ENCODE data around the gene INCENP. TPM values are rescaled to one million over a fixed set of nuclear protein-coding genes. Genes with fewer than 3 reads are reported as not detected.
"Not testable (repeated sequence)": the region's sequence is repeated elsewhere in the genome, so short reads cannot be mapped to it uniquely, and the experiment has no call there.

INCENP gene
- 100 to 1,000 TPM in 1 of 2 donors, 10 to 100 TPM in 1; 74.4 to 135 TPM for total RNA-seq

GRCh38 chr11:62123669-62124185 lies at the start of gene INCENP:
Gene INCENP (plus strand): TSS chr11:62124011. CDS start chr11:62128162, 4,151 bp downstream.
- peak; percentile 98 to 99 for ATAC-seq
- H3K4me3 Mint-ChIP-seq, result peak within 1 kb of the TSS; percentile 96
- H3K9me3 Mint-ChIP-seq, result no peaks in the 10 kb centered on the region
- H3K27ac Mint-ChIP-seq, result peak within 1 kb of the TSS; percentile 86 to 91
- H3K36me3 Mint-ChIP-seq, result no peaks in the 10 kb centered on the region
- no peaks in the 10 kb centered on the region for H3K27me3 Mint-ChIP-seq
- peak; percentile 98 for DNase-seq (ENCODE audit: low spot score)
- peaks cover 21 to 23% of the 10 kb centered on the region in 2 donors for H3K4me1 Mint-ChIP-seq (ENCODE audit: low read depth in 2 of 2)

GRCh38 chr11:62075438-62075837 lies 48.4 kb upstream of the INCENP start:
- Mint-ChIP-seq H3K4me3 (no peak overlapping the region), H3K4me1 (ENCODE audit: low read depth in 2 of 2) (peaks cover 3 to 11% of the 10 kb centered on the region in 2 donors), H3K36me3 (no peaks in the 10 kb centered on the region), H3K27ac (peak overlapping the region in 1 of 2 donors; percentile 55), H3K27me3 (no peaks in the 10 kb centered on the region), H3K9me3 (no peaks in the 10 kb centered on the region)
- ATAC-seq (no peak), DNase-seq (ENCODE audit: low spot score) (no peak)

- no peak overlapping the region for H3K27ac Mint-ChIP-seq
- no peak overlapping the region for H3K4me3 Mint-ChIP-seq
- no peaks in the 10 kb centered on the region for H3K36me3 Mint-ChIP-seq
- ATAC-seq (no peak), DNase-seq (ENCODE audit: low spot score) (no peak)
- no peaks in the 10 kb centered on the region for H3K27me3 Mint-ChIP-seq
- H3K9me3 Mint-ChIP-seq, result no peaks in the 10 kb centered on the region
- H3K4me1 Mint-ChIP-seq (ENCODE audit: low read depth in 2 of 2), result peaks cover 14 to 21% of the 10 kb centered on the region in 2 donors
Measured at GRCh38 chr11:62077132-62077531, 46.7 kb upstream of the INCENP start.

GRCh38 chr11:62081378-62082291 lies 42.2 kb upstream of the INCENP start:
- Mint-ChIP-seq H3K27ac (peak overlapping the region in 1 of 2 donors; percentile 81), H3K9me3 (no peaks in the 10 kb centered on the region), H3K36me3 (no peaks in the 10 kb centered on the region), H3K4me3 (peak overlapping the region; percentile 68), H3K27me3 (no peaks in the 10 kb centered on the region), H3K4me1 (ENCODE audit: low read depth in 2 of 2) (peaks cover 17% of the 10 kb centered on the region in 2 donors)
- ATAC-seq, result peak; percentile 77 to 89
- DNase-seq (ENCODE audit: low spot score), result peak; percentile 87

GRCh38 chr11:62082292-62082657 lies 41.5 kb upstream of the INCENP start:
- H3K4me3 Mint-ChIP-seq, result peak overlapping the region; percentile 68

GRCh38 chr11:62084801-62085200 lies 39.0 kb upstream of the INCENP start:
- not testable (repeated sequence) for DNase-seq (ENCODE audit: low spot score); H3K9me3 Mint-ChIP-seq; H3K36me3 Mint-ChIP-seq; H3K4me3 Mint-ChIP-seq; H3K27ac Mint-ChIP-seq; H3K27me3 Mint-ChIP-seq; ATAC-seq
- peaks cover 14 to 17% of the 10 kb centered on the region in 2 donors for H3K4me1 Mint-ChIP-seq (ENCODE audit: low read depth in 2 of 2)

More at GRCh38 chr11:62082292-62082657, 41.5 kb upstream of the INCENP start:
- Mint-ChIP-seq H3K27me3 (no peaks in the 10 kb centered on the region), H3K4me1 (ENCODE audit: low read depth in 2 of 2) (peaks cover 17% of the 10 kb centered on the region in 2 donors), H3K27ac (peak overlapping the region in 1 of 2 donors; percentile 81), H3K36me3 (no peaks in the 10 kb centered on the region), H3K9me3 (no peaks in the 10 kb centered on the region)
- ATAC-seq (no peak), DNase-seq (ENCODE audit: low spot score) (no peak)

GRCh38 chr11:62087694-62088093 lies 36.1 kb upstream of the INCENP start:
- DNase-seq (ENCODE audit: low spot score), result no peak
- no peak overlapping the region for H3K27ac Mint-ChIP-seq
- ATAC-seq, result no peak
- H3K4me3 Mint-ChIP-seq, result no peak overlapping the region
- no peaks in the 10 kb centered on the region for H3K4me1 Mint-ChIP-seq (ENCODE audit: low read depth in 2 of 2)
- no peaks in the 10 kb centered on the region for H3K9me3 Mint-ChIP-seq
- H3K27me3 Mint-ChIP-seq, result peaks cover 5 to 7% of the 10 kb centered on the region in 2 donors
- no peaks in the 10 kb centered on the region for H3K36me3 Mint-ChIP-seq

- no peaks in the 10 kb centered on the region for H3K9me3 Mint-ChIP-seq
- ATAC-seq (no peak), DNase-seq (ENCODE audit: low spot score) (no peak)
- no peak overlapping the region for H3K4me3 Mint-ChIP-seq
- peaks cover 5 to 7% of the 10 kb centered on the region in 2 donors for H3K27me3 Mint-ChIP-seq
- no peaks in the 10 kb centered on the region for H3K36me3 Mint-ChIP-seq
- no peak overlapping the region for H3K27ac Mint-ChIP-seq
- no peaks in the 10 kb centered on the region for H3K4me1 Mint-ChIP-seq (ENCODE audit: low read depth in 2 of 2)
Measured at GRCh38 chr11:62088331-62088933, 35.4 kb upstream of the INCENP start.

GRCh38 chr11:62103141-62103540 lies 20.7 kb upstream of the INCENP start:
- peaks cover 12 to 18% of the 10 kb centered on the region in 2 donors for H3K4me1 Mint-ChIP-seq (ENCODE audit: low read depth in 2 of 2)
- DNase-seq (ENCODE audit: low spot score), result no peak
- peaks cover 0 to 3% of the 10 kb centered on the region in 2 donors for H3K27me3 Mint-ChIP-seq
- H3K9me3 Mint-ChIP-seq, result no peaks in the 10 kb centered on the region
- peak overlapping the region; percentile 67 to 90 for H3K27ac Mint-ChIP-seq
- no peak overlapping the region for H3K4me3 Mint-ChIP-seq
- ATAC-seq, result no peak
- H3K36me3 Mint-ChIP-seq, result no peaks in the 10 kb centered on the region

GRCh38 chr11:62103986-62104385 lies 19.8 kb upstream of the INCENP start:
- H3K4me3 Mint-ChIP-seq, result no peak overlapping the region
- no peak for DNase-seq (ENCODE audit: low spot score)
- H3K4me1 Mint-ChIP-seq (ENCODE audit: low read depth in 2 of 2), result peaks cover 12 to 18% of the 10 kb centered on the region in 2 donors
- H3K9me3 Mint-ChIP-seq, result no peaks in the 10 kb centered on the region
- ATAC-seq, result no peak
- H3K36me3 Mint-ChIP-seq, result no peaks in the 10 kb centered on the region
- peak overlapping the region; percentile 67 to 90 for H3K27ac Mint-ChIP-seq
- peaks cover 0 to 3% of the 10 kb centered on the region in 2 donors for H3K27me3 Mint-ChIP-seq

- peaks cover 0 to 6% of the 10 kb centered on the region in 2 donors for H3K27me3 Mint-ChIP-seq
- no peaks in the 10 kb centered on the region for H3K9me3 Mint-ChIP-seq
- no peaks in the 10 kb centered on the region for H3K36me3 Mint-ChIP-seq
- no peak for DNase-seq (ENCODE audit: low spot score)
- peak overlapping the region; percentile 66 for H3K4me3 Mint-ChIP-seq
- H3K4me1 Mint-ChIP-seq (ENCODE audit: low read depth in 2 of 2), result peaks cover 12 to 18% of the 10 kb centered on the region in 2 donors
- peak overlapping the region; percentile 67 to 90 for H3K27ac Mint-ChIP-seq
- ATAC-seq, result peak; percentile 75 to 90
Measured at GRCh38 chr11:62104816-62105653, 18.8 kb upstream of the INCENP start.

GRCh38 chr11:62105667-62106191 lies 18.1 kb upstream of the INCENP start:
- Mint-ChIP-seq H3K4me1 (ENCODE audit: low read depth in 2 of 2) (peaks cover 12 to 18% of the 10 kb centered on the region in 2 donors), H3K9me3 (no peaks in the 10 kb centered on the region), H3K27ac (peak overlapping the region; percentile 67 to 90), H3K4me3 (peak overlapping the region; percentile 66), H3K27me3 (peaks cover 0 to 3% of the 10 kb centered on the region in 2 donors), H3K36me3 (no peaks in the 10 kb centered on the region)
- ATAC-seq (no peak), DNase-seq (ENCODE audit: low spot score) (no peak)
